A673 (cell line): Measurements from ENCODE around the gene SLC7A8.

Source experiments
- CTCF ChIP-seq: fragments of 300-800, 200-600 bp; sonication (generic); conservative IDR thresholded peaks from 2 replicates; pipeline ENCODE4 v1.5.1; 2017; ENCODE audit warnings: low read depth, mild to moderate bottlenecking, antibody characterized with exemption, low read length, moderate library complexity, mixed read lengths
- EZH2 ChIP-seq: fragments of 200-600 bp; sonication (generic); IDR thresholded peaks from 2 replicates; pipeline ENCODE4 v1.6.1; 2017; ENCODE audit warnings: borderline replicate concordance, low read depth, mild to moderate bottlenecking, mixed read lengths, antibody characterized with exemption, low read length; ENCODE audit not compliant: poor library complexity, severe bottlenecking

GRCh38 chr14:23148591-23149249, 34.7 kb downstream of the SLC7A8 start:
- no peak for TF ChIP-seq EZH2
- TF ChIP-seq CTCF = no peak
